ENCODE data around the gene GPR33.

DNA sequence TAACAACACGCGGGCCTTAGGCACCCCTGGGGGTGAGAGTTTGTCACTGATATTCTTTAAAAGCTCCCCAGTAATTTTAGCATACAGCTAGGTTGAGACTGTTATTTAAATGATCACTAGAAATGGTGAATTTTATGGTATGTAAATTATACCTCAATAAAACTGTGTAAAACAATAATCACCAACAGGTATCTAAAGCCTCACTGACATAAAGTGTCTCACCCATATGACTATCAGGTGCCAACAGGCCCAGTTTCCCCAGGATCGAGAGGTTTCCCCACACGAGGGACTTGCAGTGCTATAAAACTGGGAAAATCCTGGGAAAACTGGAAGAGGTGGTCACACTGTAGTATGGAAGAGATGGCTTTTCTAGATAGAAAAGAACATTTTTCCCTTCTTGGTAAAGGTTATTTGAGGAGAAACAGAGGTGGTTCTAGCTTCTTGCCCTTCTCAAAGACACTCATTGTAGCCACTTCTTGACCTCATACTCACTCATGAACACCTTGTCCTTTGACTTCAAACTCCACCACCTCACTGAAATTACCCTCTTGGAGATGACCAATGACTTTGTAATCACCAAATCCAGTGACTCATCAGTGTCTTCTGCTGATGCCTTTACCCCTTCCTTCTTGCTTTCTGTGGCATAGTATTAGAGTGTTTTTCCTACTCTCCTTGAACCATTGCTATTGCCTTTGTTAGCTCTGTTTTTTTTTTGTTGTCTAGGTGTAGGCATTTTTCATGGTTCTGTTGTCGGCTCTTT is 48.5 kb upstream of the GPR33 start:
- TF ChIP-seq POLR2A (IDR thresholded peaks at IDR 0.05; ENCODE audit: low read depth, low read length) (no peak), POLR2AphosphoS5 (IDR thresholded peaks at IDR 0.05; ENCODE audit: low read depth, low read length) (no peak), TAF1 (IDR thresholded peaks at IDR 0.05; ENCODE audit: borderline replicate concordance, low read depth, low read length) (no peak)

All from GM12892 (cell line).